HepG2 (cell line): ENCODE results near the gene RNASE4. TPM values are rescaled to one million over a fixed set of nuclear protein-coding genes. Genes with fewer than 3 reads are reported as not detected.
A peak's percentile ranks its signal among the peaks of the same experiment; 100 is the strongest.

Experiments used
- ATF7-NPFF ChIP-seq: sonication (generic); formaldehyde crosslinking; IDR thresholded peaks from 2 replicates; pipeline ENCODE4 v1.8.1; 2023; ENCODE audit warnings: mild to moderate bottlenecking, low read depth, missing genetic modification reagents, moderate library complexity
- CREBL2 ChIP-seq: sonication (generic); formaldehyde crosslinking; IDR thresholded peaks from 2 replicates; pipeline ENCODE4 v1.8.1; 2023; ENCODE audit warnings: missing genetic modification reagents, mild to moderate bottlenecking, borderline replicate concordance
- DRAP1 ChIP-seq: IDR thresholded peaks from 2 replicates; pipeline ENCODE4 v1.6.1; 2016; ENCODE audit warnings: missing genetic modification reagents, missing compliant biosample characterization
- FUBP1 ChIP-seq: sonication (generic); formaldehyde crosslinking; IDR thresholded peaks from 2 replicates; pipeline ENCODE4 v1.5.1; 2020; ENCODE audit warnings: missing genetic modification reagents, mild to moderate bottlenecking, borderline replicate concordance
- HIVEP1 ChIP-seq: sonication (generic); formaldehyde crosslinking; IDR thresholded peaks from 2 replicates; pipeline ENCODE4 v1.4.0; 2020; ENCODE audit warnings: mild to moderate bottlenecking, missing genetic modification reagents
- MEF2D ChIP-seq: sonication (generic); formaldehyde crosslinking; IDR thresholded peaks from 2 replicates; pipeline ENCODE4 v1.5.1; 2020; ENCODE audit warnings: mild to moderate bottlenecking, missing genetic modification reagents
- PAX8 ChIP-seq: sonication (generic); formaldehyde crosslinking; IDR thresholded peaks from 2 replicates; pipeline ENCODE4 v1.8.0; 2022; ENCODE audit warnings: mild to moderate bottlenecking, missing genetic modification reagents, borderline replicate concordance
- RAD21 ChIP-seq: fragments of 450-650 bp; formaldehyde crosslinking; IDR thresholded peaks from 2 replicates; pipeline ENCODE4 v1.5.0; 2020; ENCODE audit warnings: mild to moderate bottlenecking
- RORA ChIP-seq: sonication (generic); formaldehyde crosslinking; IDR thresholded peaks from 2 replicates; pipeline ENCODE4 v1.5.0; 2020; ENCODE audit warnings: mild to moderate bottlenecking, missing genetic modification reagents, moderate library complexity
- SNAPC2 ChIP-seq: sonication (generic); formaldehyde crosslinking; IDR thresholded peaks from 2 replicates; pipeline ENCODE4 v1.8.1; 2022; ENCODE audit warnings: mild to moderate bottlenecking, missing genetic modification reagents
- SOX13 ChIP-seq, 3 experiments: fragments of 450-650 bp in 1 of 3; sonication (generic) in 1 of 3; formaldehyde crosslinking in 1 of 3; IDR thresholded peaks in 2 of 3; conservative IDR thresholded peaks in 1 of 3; 2 replicates each; pipeline versions ENCODE4 v1.5.0 to v1.6.1; 2016 to 2020; ENCODE audit warnings: antibody characterized with exemption in 1 of 3, mild to moderate bottlenecking in 1 of 3, missing compliant biosample characterization in 1 of 3, missing genetic modification reagents in 1 of 3, moderate library complexity in 1 of 3
- SSRP1 ChIP-seq: IDR thresholded peaks from 2 replicates; pipeline ENCODE4 v1.6.1; 2016; ENCODE audit warnings: control low read depth
- THRA ChIP-seq: sonication (generic); formaldehyde crosslinking; IDR thresholded peaks from 2 replicates; pipeline ENCODE4 v1.4.0; 2020; ENCODE audit warnings: missing genetic modification reagents, borderline replicate concordance
- TP53 ChIP-seq: sonication (generic); formaldehyde crosslinking; conservative IDR thresholded peaks from 2 replicates; pipeline ENCODE4 v1.4.0; 2020; ENCODE audit warnings: missing genetic modification reagents
- ZBTB4 ChIP-seq: sonication (generic); formaldehyde crosslinking; IDR thresholded peaks from 2 replicates; pipeline ENCODE4 v1.4.0; 2020; ENCODE audit warnings: missing genetic modification reagents, mild to moderate bottlenecking, borderline replicate concordance
- ZNF205 ChIP-seq: IDR thresholded peaks from 2 replicates; pipeline ENCODE4 v1.6.1; 2018; ENCODE audit warnings: missing biosample characterization, missing genetic modification reagents
- ZNF260 ChIP-seq: sonication (generic); formaldehyde crosslinking; IDR thresholded peaks from 2 replicates; pipeline ENCODE4 v1.4.0; 2020; ENCODE audit warnings: missing genetic modification reagents, low read depth, mild to moderate bottlenecking, borderline replicate concordance
- ZNF337 ChIP-seq: sonication (generic); formaldehyde crosslinking; IDR thresholded peaks from 2 replicates; pipeline ENCODE4 v1.5.1; 2020; ENCODE audit warnings: missing genetic modification reagents, low read depth, mild to moderate bottlenecking, borderline replicate concordance
- ZNF547 ChIP-seq: sonication (generic); formaldehyde crosslinking; IDR thresholded peaks from 2 replicates; pipeline ENCODE4 v1.5.1; 2020; ENCODE audit warnings: mild to moderate bottlenecking, missing genetic modification reagents
- ZNF839 ChIP-seq: sonication (generic); formaldehyde crosslinking; IDR thresholded peaks from 2 replicates; pipeline ENCODE4 v1.4.0; 2020; ENCODE audit warnings: missing genetic modification reagents, mild to moderate bottlenecking, borderline replicate concordance
- ZSCAN12 ChIP-seq: sonication (generic); formaldehyde crosslinking; IDR thresholded peaks from 2 replicates; pipeline ENCODE4 v1.9.0; 2021; ENCODE audit warnings: mild to moderate bottlenecking, missing genetic modification reagents
- polyA plus RNA-seq, 8 experiments: library from polyadenylated mRNA; depleted of rRNA in 3 of 8; stranded (reverse) in 7 of 8; unstranded in 1 of 8; fragments of >200 nt; fragmentation: Illumina TruSeq in 4 of 8; extraction: Trizol in 4 of 8; gene quantifications; 2 replicates each; pipeline versions ENCODE4 v1.2.1 to v1.2.3, GENCODE V29; 2011 to 2016; ENCODE audit warnings: low read depth in 4 of 8, missing spikeins in 1 of 8, mixed read lengths in 1 of 8; ENCODE audit not compliant: insufficient read depth in 1 of 8
- total RNA-seq, 5 experiments: library from RNA; depleted of rRNA; stranded (reverse); fragments of >200 nt; fragmentation: Illumina TruSeq; extraction: Trizol; gene quantifications; 2 replicates each; pipeline ENCODE4 v1.2.3, GENCODE V29; 2016; ENCODE audit warnings: low read depth in 1 of 5

The RNASE4 gene
- total and polyA plus RNA-seq, 2 of the 13 experiments (the other 11 are each of a cell fraction or from before 2014, with no cell fraction given) = 109 to 983 TPM

GRCh38 chr14:20682435-20683124 lies 1.8 kb upstream of the RNASE4 start (continued):
- peak; percentile 24; the same call in 1 of the 2 replicates for TF ChIP-seq ZNF337 (CRISPR knock-in tag)
- no peak; the same call in 1 of the 2 replicates for TF ChIP-seq ZNF205
- no peak for TF ChIP-seq THRA (CRISPR knock-in tag)
- TF ChIP-seq ZNF547 = peak; percentile 73; the same call in 1 of the 2 replicates
- TF ChIP-seq SNAPC2 (CRISPR knock-in tag) = 0 out of 2 replicates have a peak, but pooled peaks have one; percentile 16
- TF ChIP-seq MEF2D (CRISPR knock-in tag) = peak; percentile 79; the same call in 1 of the 2 replicates
- no peak for TF ChIP-seq TP53 (CRISPR knock-in tag)
- 0 out of 2 replicates have a peak, but pooled peaks have one; percentile 5 for TF ChIP-seq RAD21 (CRISPR knock-in tag)
- TF ChIP-seq ZBTB4 (CRISPR knock-in tag) = 0 out of 2 replicates have a peak, but pooled peaks have one; percentile 22
- TF ChIP-seq ATF7-NPFF (CRISPR knock-in tag) = no peak
- no peak; the same call in 1 of the 2 replicates for TF ChIP-seq ZNF839 (CRISPR knock-in tag)
- no peak for TF ChIP-seq SSRP1 (CRISPR knock-in tag)
- no peak for TF ChIP-seq RORA (CRISPR knock-in tag)
- no peak for TF ChIP-seq FUBP1 (CRISPR knock-in tag)
- TF ChIP-seq ZSCAN12 (CRISPR knock-in tag) = 0 out of 2 replicates have a peak, but pooled peaks have one; percentile 18
- TF ChIP-seq SOX13 (IDR thresholded peaks at IDR 0.05) = no peak
- TF ChIP-seq SOX13 (CRISPR knock-in tag; conservative IDR thresholded peaks at IDR 0.05 in 1 of 2, IDR thresholded peaks at IDR 0.05 in 1 of 2) = peak in 1 of 2 experiments; percentile 2; a peak in 1 of 4 replicates
- peak; percentile 71 for TF ChIP-seq DRAP1 (CRISPR knock-in tag)
- 0 out of 2 replicates have a peak, but pooled peaks have one; percentile 56 for TF ChIP-seq HIVEP1 (CRISPR knock-in tag)
- no peak for TF ChIP-seq ZNF260 (CRISPR knock-in tag)
- TF ChIP-seq CREBL2 (CRISPR knock-in tag) = peak; percentile 50; the same call in 1 of the 2 replicates
- peak; percentile 55; the same call in 1 of the 2 replicates for TF ChIP-seq PAX8 (CRISPR knock-in tag)
